ENCODE results near the gene LBX1. TPM values are rescaled to one million over a fixed set of nuclear protein-coding genes. Genes with fewer than 3 reads are reported as not detected.
"Not testable (repeated sequence)": the region's sequence is repeated elsewhere in the genome, so short reads cannot be mapped to it uniquely, and the experiment has no call there.

Gene LBX1
- total RNA-seq, 1 experiment from 2014 or later: not detected

DNA sequence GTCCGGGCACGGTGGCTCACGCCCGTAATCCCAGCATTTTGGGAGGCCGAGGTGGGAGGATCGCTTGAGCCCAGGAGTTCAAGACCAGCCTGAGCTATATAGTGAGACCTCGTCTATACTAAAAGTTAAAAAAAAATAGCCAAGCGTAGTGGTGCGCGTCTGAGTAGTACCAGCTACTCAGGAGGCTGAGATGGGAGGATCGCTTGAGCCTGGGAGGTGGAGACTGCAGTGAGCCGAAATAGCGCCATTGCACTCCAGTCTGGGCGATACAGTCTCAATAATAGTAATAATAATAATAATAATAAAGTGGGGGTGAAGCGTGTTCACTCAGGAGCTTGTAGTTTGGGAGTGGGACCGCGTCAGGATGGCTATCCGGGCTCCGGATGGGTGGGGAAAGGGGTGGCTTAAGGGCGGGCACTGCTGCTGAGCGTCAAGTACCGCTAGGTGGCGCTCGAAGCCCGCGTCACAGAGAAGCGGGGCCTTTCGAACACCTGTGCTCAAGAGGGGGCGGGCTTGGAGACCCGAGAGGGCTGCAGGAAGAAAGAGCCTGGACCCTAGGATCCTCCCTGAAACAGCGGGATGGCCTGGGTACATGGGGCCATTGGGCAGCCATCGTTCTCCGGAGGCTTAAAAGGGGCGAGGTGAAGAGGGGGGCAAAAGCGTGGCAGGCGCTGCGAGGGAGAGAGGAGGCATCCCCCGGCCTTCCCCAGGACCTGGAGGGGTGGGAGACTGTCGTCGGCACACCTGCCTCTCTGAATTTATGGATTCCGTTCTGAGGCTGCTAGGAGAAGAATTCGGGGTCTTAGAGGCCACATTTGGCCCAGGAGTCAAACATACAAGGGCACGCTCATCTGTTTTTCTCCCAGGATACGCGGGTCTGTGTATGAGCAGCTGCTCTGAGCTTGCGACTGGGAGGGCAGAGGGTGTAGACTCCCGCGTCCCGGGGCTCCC, 14.5 kb downstream of the LBX1 start:
- peak; percentile 73 for DNase-seq
- intact Hi-C loops (cut with micrococcal nuclease; ENCODE audit: unreplicated experiment): loop anchor here (2.0 to 5.0 kb wide), 4 partner anchors 52 to 358 kb away; no protein-coding TSS in a partner anchor
- Mint-ChIP-seq H3K27me3 (ENCODE audit: unreplicated experiment) (peaks cover 87% of the 10 kb centered on the region), H3K4me3 (ENCODE audit: low read depth, unreplicated experiment) (peak overlapping the region; percentile 65), H3K27ac (ENCODE audit: unreplicated experiment) (no peak overlapping the region), H3K4me1 (ENCODE audit: low read depth, unreplicated experiment) (peaks cover 6% of the 10 kb centered on the region), H3K9me3 (ENCODE audit: low read depth, unreplicated experiment) (no peaks in the 10 kb centered on the region), H3K36me3 (ENCODE audit: insufficient read depth, unreplicated experiment) (no peaks in the 10 kb centered on the region)
- CTCF ChIA-PET: interaction anchor here (0.7 to 2.1 kb wide), 12 partner anchors 9 to 564 kb away, joined by 3 to 19 read pairs (median 5); no protein-coding TSS in a partner anchor
- TF ChIP-seq, protein P1, sequence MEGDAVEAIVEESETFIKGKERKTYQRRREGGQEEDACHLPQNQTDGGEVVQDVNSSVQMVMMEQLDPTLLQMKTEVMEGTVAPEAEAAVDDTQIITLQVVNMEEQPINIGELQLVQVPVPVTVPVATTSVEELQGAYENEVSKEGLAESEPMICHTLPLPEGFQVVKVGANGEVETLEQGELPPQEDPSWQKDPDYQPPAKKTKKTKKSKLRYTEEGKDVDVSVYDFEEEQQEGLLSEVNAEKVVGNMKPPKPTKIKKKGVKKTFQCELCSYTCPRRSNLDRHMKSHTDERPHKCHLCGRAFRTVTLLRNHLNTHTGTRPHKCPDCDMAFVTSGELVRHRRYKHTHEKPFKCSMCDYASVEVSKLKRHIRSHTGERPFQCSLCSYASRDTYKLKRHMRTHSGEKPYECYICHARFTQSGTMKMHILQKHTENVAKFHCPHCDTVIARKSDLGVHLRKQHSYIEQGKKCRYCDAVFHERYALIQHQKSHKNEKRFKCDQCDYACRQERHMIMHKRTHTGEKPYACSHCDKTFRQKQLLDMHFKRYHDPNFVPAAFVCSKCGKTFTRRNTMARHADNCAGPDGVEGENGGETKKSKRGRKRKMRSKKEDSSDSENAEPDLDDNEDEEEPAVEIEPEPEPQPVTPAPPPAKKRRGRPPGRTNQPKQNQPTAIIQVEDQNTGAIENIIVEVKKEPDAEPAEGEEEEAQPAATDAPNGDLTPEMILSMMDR (IDR thresholded peaks at IDR 0.05; ENCODE audit: unreplicated experiment): peak; percentile 62
- no TSS peak for BruUV-seq (replicated peaks)

DNA sequence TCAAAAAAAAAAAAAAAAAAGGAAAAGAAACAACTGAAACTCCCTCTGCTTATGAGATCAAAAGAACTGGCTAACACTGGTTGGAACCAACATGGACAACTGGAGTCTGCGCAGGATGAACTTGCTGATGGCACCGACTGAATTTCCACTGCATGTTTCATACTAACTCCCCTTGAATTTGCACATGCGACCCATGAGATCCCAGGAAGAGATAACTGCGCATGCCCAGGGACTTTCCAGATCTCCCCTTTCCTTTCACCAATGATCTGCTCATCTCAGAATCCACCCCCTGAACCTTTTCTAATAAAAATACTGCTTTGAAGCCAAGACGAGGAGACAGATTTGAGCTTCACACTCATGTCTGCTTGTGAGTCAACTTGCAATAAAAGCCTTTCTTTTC, 20.7 kb downstream of the LBX1 start:
- H3K4me1 Mint-ChIP-seq (ENCODE audit: low read depth, unreplicated experiment): no peaks in the 10 kb centered on the region
- BruUV-seq (replicated peaks): no TSS peak
- peaks cover 58% of the 10 kb centered on the region for H3K27me3 Mint-ChIP-seq (ENCODE audit: unreplicated experiment)
- H3K27ac Mint-ChIP-seq (ENCODE audit: unreplicated experiment): no peak overlapping the region
- TF ChIP-seq, protein P1 (IDR thresholded peaks at IDR 0.05; ENCODE audit: unreplicated experiment): no peak
- DNase-seq: no peak
- H3K36me3 Mint-ChIP-seq (ENCODE audit: insufficient read depth, unreplicated experiment): no peaks in the 10 kb centered on the region
- CTCF ChIA-PET: no interaction called here
- no peak overlapping the region for H3K4me3 Mint-ChIP-seq (ENCODE audit: low read depth, unreplicated experiment)
- intact Hi-C loops (cut with micrococcal nuclease; ENCODE audit: unreplicated experiment): no loop called here
- no peaks in the 10 kb centered on the region for H3K9me3 Mint-ChIP-seq (ENCODE audit: low read depth, unreplicated experiment)

DNA sequence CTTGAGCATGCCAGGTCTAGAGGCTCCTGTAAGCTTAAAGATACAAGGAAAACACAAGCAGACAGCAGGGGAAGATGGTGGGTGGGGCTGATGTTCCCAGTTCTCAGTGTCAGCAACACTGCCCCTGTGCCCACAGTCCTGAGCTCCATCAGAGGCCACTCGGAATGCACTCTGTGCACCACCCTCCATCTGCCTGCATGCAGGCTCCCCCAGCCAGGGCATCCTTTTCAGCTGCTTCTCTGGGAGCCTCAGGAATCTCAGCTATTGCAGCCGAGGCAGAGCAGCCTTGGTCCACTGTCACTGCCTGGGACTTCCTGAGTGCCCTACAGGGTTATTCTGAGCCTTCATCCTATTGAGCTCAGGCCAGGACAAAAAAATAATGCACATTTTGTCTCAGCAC, 22.2 kb downstream of the LBX1 start:
- no peak overlapping the region for H3K27ac Mint-ChIP-seq (ENCODE audit: unreplicated experiment)
- no peaks in the 10 kb centered on the region for H3K36me3 Mint-ChIP-seq (ENCODE audit: insufficient read depth, unreplicated experiment)
- H3K4me3 Mint-ChIP-seq (ENCODE audit: low read depth, unreplicated experiment): no peak overlapping the region
- no peaks in the 10 kb centered on the region for H3K9me3 Mint-ChIP-seq (ENCODE audit: low read depth, unreplicated experiment)
- no peak for DNase-seq
- no peaks in the 10 kb centered on the region for H3K4me1 Mint-ChIP-seq (ENCODE audit: low read depth, unreplicated experiment)
- CTCF ChIA-PET: no interaction called here
- no TSS peak for BruUV-seq (replicated peaks)
- TF ChIP-seq, protein P1 (IDR thresholded peaks at IDR 0.05; ENCODE audit: unreplicated experiment): no peak
- intact Hi-C loops (cut with micrococcal nuclease; ENCODE audit: unreplicated experiment): no loop called here
- H3K27me3 Mint-ChIP-seq (ENCODE audit: unreplicated experiment): peaks cover 63% of the 10 kb centered on the region

DNA sequence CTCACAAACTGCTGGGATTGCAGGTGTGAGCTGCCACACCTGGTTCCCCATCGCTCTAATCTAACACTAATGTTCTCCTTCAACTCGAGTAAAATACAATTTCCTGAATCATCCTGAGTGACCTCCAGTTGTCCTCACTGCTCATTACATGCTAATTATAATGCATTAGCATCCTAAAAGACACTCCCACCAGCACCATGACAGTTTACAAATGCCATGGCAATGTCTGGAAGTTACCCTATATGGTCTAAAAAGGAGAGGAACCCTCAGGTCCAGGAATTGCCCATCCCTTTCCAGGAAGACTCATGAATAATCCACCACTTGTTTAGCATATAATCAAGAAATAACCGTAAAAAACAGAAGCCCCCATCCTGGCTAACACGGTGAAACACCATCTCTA, 26.6 kb downstream of the LBX1 start:
- H3K4me3 Mint-ChIP-seq (ENCODE audit: low read depth, unreplicated experiment); H3K4me1 Mint-ChIP-seq (ENCODE audit: low read depth, unreplicated experiment); H3K36me3 Mint-ChIP-seq (ENCODE audit: insufficient read depth, unreplicated experiment); H3K27ac Mint-ChIP-seq (ENCODE audit: unreplicated experiment); DNase-seq; H3K9me3 Mint-ChIP-seq (ENCODE audit: low read depth, unreplicated experiment); CTCF ChIA-PET; intact Hi-C loops (cut with micrococcal nuclease; ENCODE audit: unreplicated experiment); BruUV-seq (replicated peaks): not testable (repeated sequence)
- H3K27me3 Mint-ChIP-seq (ENCODE audit: unreplicated experiment): peaks cover 57% of the 10 kb centered on the region

DNA sequence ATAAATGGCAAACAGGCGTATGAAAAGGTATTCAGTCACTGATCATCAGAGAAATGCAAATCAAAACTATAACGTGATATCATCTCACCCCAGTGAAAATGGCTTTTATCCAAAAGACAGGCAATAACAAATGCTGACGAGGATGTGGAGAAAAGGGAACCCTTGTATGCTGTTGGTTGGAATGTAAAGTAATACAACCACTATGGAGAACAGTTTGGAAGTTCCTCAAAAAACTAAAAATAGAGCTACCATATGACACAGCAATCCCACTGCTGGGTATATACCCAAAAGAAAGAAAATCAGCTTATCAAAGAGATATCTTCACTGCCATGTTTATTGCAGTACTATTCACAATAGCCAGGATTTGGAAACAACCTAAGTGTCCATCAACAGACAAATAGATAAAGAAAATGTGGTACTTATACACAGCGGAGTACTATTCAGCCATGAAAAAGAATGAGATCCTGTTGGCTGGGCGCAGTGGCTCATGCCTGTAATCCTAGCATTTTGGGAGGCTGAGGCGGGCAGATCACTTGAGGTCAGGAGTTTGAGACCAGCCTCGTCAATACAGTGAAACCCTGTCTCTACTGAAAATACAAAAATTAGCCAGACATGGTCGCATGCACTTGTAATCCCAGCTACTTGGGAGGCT, 30.8 kb downstream of the LBX1 start:
- CTCF ChIA-PET: not testable (repeated sequence)

More for the DNA sequence above, 30.8 kb downstream of the LBX1 start:
- H3K27ac Mint-ChIP-seq (ENCODE audit: unreplicated experiment); BruUV-seq (replicated peaks); intact Hi-C loops (cut with micrococcal nuclease; ENCODE audit: unreplicated experiment); H3K36me3 Mint-ChIP-seq (ENCODE audit: insufficient read depth, unreplicated experiment); DNase-seq; H3K4me3 Mint-ChIP-seq (ENCODE audit: low read depth, unreplicated experiment); H3K9me3 Mint-ChIP-seq (ENCODE audit: low read depth, unreplicated experiment); H3K4me1 Mint-ChIP-seq (ENCODE audit: low read depth, unreplicated experiment): not testable (repeated sequence)
- peaks cover 64% of the 10 kb centered on the region for H3K27me3 Mint-ChIP-seq (ENCODE audit: unreplicated experiment)
